ENCODE data around the gene MMP13. TPM values are rescaled to one million over a fixed set of nuclear protein-coding genes. Genes with fewer than 3 reads are reported as not detected.

The MMP13 gene
- total and polyA plus RNA-seq, 7 experiments from 2014 or later: not detected

- H3K4me3 Mint-ChIP-seq: no peak overlapping the region
- peaks cover 1 to 10% (median 6%) of the 10 kb centered on the region in 5 donors for H3K27me3 Mint-ChIP-seq
- H3K36me3 Mint-ChIP-seq: no peaks in the 10 kb centered on the region
- intact Hi-C loops (cut with micrococcal nuclease): no loop called here
- no peak for DNase-seq
- CTCF ChIA-PET: no interaction called here
- POLR2A ChIA-PET: no interaction called here
- Histone ChIP-seq H3K36me3 (ENCODE audit: control insufficient read depth in 2 of 3, insufficient read depth in 3 of 3, low read length in 3 of 3) (no peaks in the 10 kb centered on the region), H3K4me1 (ENCODE audit: control insufficient read depth in 2 of 2, insufficient read depth in 2 of 2, low read length in 2 of 2) (no peaks in the 10 kb centered on the region), H3K9me3 (ENCODE audit: control insufficient read depth in 2 of 3, low read length in 3 of 3) (no peaks in the 10 kb centered on the region), H3K27ac (ENCODE audit: low read depth, low read length) (no peak overlapping the region), H3K27me3 (ENCODE audit: control insufficient read depth in 2 of 2, insufficient read depth in 2 of 2, low read length in 2 of 2) (no peaks in the 10 kb centered on the region), H3K4me3 (ENCODE audit: low read length) (no peak overlapping the region)
- peaks cover 0 to under 1% (median 0%) of the 10 kb centered on the region in 11 donors for H3K9me3 Mint-ChIP-seq
- no peaks in the 10 kb centered on the region for H3K4me1 Mint-ChIP-seq
- H3K27ac Mint-ChIP-seq: no peak overlapping the region
- no peak for ATAC-seq
Observed at GRCh38 chr11:102930451-102930850, 25.1 kb downstream of the MMP13 start.

DNA sequence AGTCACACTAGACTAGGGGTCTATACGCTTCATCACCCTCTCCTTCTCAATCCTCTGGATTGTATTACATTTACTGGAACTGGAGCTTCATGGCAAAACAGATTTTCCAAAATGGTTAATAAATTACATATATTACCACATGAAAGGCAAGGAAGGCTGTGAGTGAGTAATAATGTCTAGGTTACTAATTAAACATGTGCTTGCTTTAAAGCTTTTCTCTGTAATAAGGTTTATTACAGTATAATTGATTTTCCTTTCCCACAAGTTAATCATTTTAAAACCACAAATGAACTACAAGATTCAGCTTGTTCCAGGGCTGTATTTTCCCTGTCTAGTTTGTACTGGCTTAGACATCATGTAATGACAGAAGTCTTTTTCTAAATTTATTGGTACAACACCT, 25.6 kb downstream of the MMP13 start:
- intact Hi-C loops (cut with micrococcal nuclease): no loop called here
- POLR2A ChIA-PET: no interaction called here

DNA sequence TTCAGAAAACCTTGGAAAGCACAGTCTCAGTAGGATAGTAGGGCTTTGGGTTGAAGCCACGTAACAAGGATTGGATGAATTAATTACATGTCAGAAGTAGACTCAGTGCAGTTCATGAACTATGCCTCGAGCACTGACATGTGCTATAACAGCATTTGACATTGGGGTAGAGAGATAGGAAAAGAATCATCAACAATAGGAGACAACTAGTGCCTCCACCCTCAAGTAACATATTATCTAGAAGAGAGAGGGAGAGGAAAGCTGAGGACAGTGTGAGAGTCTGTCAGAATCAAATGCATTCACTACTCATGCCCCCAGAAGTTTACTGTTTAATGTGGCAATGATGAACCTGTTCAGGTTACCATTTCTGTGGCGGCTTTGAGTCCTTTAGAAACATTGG, 26.4 kb downstream of the MMP13 start:
- Histone ChIP-seq H3K9me3 (ENCODE audit: control insufficient read depth in 2 of 3, low read length in 3 of 3) (no peaks in the 10 kb centered on the region), H3K27ac (ENCODE audit: low read depth, low read length) (no peak overlapping the region), H3K4me1 (ENCODE audit: control insufficient read depth in 2 of 2, insufficient read depth in 2 of 2, low read length in 2 of 2) (no peaks in the 10 kb centered on the region), H3K27me3 (ENCODE audit: control insufficient read depth in 2 of 2, insufficient read depth in 2 of 2, low read length in 2 of 2) (no peaks in the 10 kb centered on the region), H3K4me3 (ENCODE audit: low read length) (no peak overlapping the region), H3K36me3 (ENCODE audit: control insufficient read depth in 2 of 3, insufficient read depth in 3 of 3, low read length in 3 of 3) (no peaks in the 10 kb centered on the region)
- DNase-seq (no peak), ATAC-seq (no peak)
- intact Hi-C loops (cut with micrococcal nuclease): no loop called here
- ChIA-PET POLR2A (no interaction called here), CTCF (no interaction called here)
- H3K9me3 Mint-ChIP-seq: no peaks in the 10 kb centered on the region
- no peak overlapping the region for H3K4me3 Mint-ChIP-seq
- H3K27me3 Mint-ChIP-seq: peaks cover 0 to 11% (median 9%) of the 10 kb centered on the region in 5 donors
- no peaks in the 10 kb centered on the region for H3K4me1 Mint-ChIP-seq
- H3K27ac Mint-ChIP-seq: no peak overlapping the region
- H3K36me3 Mint-ChIP-seq: no peaks in the 10 kb centered on the region

More for the DNA sequence above, 25.6 kb downstream of the MMP13 start:
- Histone ChIP-seq H3K9me3 (ENCODE audit: control insufficient read depth in 2 of 3, low read length in 3 of 3) (no peaks in the 10 kb centered on the region), H3K4me1 (ENCODE audit: control insufficient read depth in 2 of 2, insufficient read depth in 2 of 2, low read length in 2 of 2) (no peaks in the 10 kb centered on the region), H3K36me3 (ENCODE audit: control insufficient read depth in 2 of 3, insufficient read depth in 3 of 3, low read length in 3 of 3) (no peaks in the 10 kb centered on the region), H3K27me3 (ENCODE audit: control insufficient read depth in 2 of 2, insufficient read depth in 2 of 2, low read length in 2 of 2) (no peaks in the 10 kb centered on the region), H3K4me3 (ENCODE audit: low read length) (no peak overlapping the region), H3K27ac (ENCODE audit: low read depth, low read length) (no peak overlapping the region)
- peaks cover 0 to 10% (median 6%) of the 10 kb centered on the region in 5 donors for H3K27me3 Mint-ChIP-seq
- CTCF ChIA-PET: no interaction called here
- no peaks in the 10 kb centered on the region for H3K4me1 Mint-ChIP-seq
- no peak overlapping the region for H3K4me3 Mint-ChIP-seq
- no peak overlapping the region for H3K27ac Mint-ChIP-seq
- DNase-seq (no peak), ATAC-seq (no peak)
- no peaks in the 10 kb centered on the region for H3K9me3 Mint-ChIP-seq
- H3K36me3 Mint-ChIP-seq: no peaks in the 10 kb centered on the region

DNA sequence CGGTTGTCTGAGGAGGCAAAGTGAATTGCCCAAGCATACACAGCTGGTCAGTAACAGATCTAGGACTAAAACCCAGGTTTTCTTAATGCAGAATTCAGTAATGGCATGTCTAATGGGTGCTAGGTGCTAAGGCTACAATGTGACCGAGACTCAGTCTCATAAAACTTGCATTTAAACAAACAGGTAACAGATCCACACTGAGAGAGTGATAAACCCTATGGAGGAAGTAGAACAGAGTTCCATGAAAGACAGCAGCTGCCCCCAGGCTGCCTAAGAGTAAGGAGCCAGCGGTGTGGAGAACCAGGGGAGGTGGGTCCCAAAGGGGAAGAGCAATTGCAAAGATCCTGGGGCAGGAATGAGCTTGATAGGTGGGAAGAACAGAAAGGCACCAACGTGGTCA, 27.3 kb downstream of the MMP13 start:
- Mint-ChIP-seq H3K4me3 (no peak overlapping the region), H3K27me3 (peaks cover 0 to 15% (median 9%) of the 10 kb centered on the region in 5 donors), H3K9me3 (no peaks in the 10 kb centered on the region), H3K4me1 (no peaks in the 10 kb centered on the region), H3K27ac (no peak overlapping the region), H3K36me3 (no peaks in the 10 kb centered on the region)
- H3K27ac ChIP-seq (ENCODE audit: low read depth, low read length): no peak overlapping the region
- CTCF ChIA-PET: no interaction called here
- H3K36me3 ChIP-seq (ENCODE audit: control insufficient read depth in 2 of 3, insufficient read depth in 3 of 3, low read length in 3 of 3): no peaks in the 10 kb centered on the region
- DNase-seq (no peak), ATAC-seq (no peak)
- no peaks in the 10 kb centered on the region for H3K27me3 ChIP-seq (ENCODE audit: control insufficient read depth in 2 of 2, insufficient read depth in 2 of 2, low read length in 2 of 2)
- H3K9me3 ChIP-seq (ENCODE audit: control insufficient read depth in 2 of 3, low read length in 3 of 3): no peaks in the 10 kb centered on the region
- H3K4me1 ChIP-seq (ENCODE audit: control insufficient read depth in 2 of 2, insufficient read depth in 2 of 2, low read length in 2 of 2): no peaks in the 10 kb centered on the region
- no peak overlapping the region for H3K4me3 ChIP-seq (ENCODE audit: low read length)
- intact Hi-C loops (cut with micrococcal nuclease): no loop called here
- POLR2A ChIA-PET: no interaction called here

DNA sequence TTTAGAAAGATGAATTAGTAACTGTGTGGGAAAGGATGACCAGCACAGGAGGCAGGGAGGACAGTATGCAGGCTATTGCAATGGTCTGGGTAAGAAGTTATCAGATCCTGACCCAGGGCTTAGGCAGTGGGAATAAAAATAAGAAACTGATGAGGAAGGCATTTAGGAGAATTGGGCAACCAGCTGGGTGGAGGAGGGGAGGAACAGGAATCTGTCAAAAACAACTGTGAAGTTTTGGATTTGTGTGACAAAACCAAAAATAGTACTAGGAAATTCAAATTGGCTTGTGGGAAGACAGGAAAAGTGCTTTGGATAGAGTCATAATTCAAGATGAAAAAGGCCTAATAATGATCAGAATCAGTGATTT, 27.9 kb downstream of the MMP13 start:
- ATAC-seq: no peak
- H3K4me1 ChIP-seq (ENCODE audit: control insufficient read depth in 2 of 2, insufficient read depth in 2 of 2, low read length in 2 of 2): no peaks in the 10 kb centered on the region
- intact Hi-C loops (cut with micrococcal nuclease): no loop called here
- H3K27me3 ChIP-seq (ENCODE audit: control insufficient read depth in 2 of 2, insufficient read depth in 2 of 2, low read length in 2 of 2): no peaks in the 10 kb centered on the region
- no peaks in the 10 kb centered on the region for H3K9me3 ChIP-seq (ENCODE audit: control insufficient read depth in 2 of 3, low read length in 3 of 3)
- CTCF ChIA-PET: no interaction called here
- Mint-ChIP-seq H3K27me3 (peaks cover 0 to 19% (median 10%) of the 10 kb centered on the region in 5 donors), H3K4me3 (no peak overlapping the region), H3K9me3 (no peaks in the 10 kb centered on the region), H3K4me1 (no peaks in the 10 kb centered on the region), H3K36me3 (no peaks in the 10 kb centered on the region), H3K27ac (no peak overlapping the region)
- POLR2A ChIA-PET: no interaction called here
- no peaks in the 10 kb centered on the region for H3K36me3 ChIP-seq (ENCODE audit: control insufficient read depth in 2 of 3, insufficient read depth in 3 of 3, low read length in 3 of 3)
- no peak for DNase-seq
- no peak overlapping the region for H3K4me3 ChIP-seq (ENCODE audit: low read length)
- no peak overlapping the region for H3K27ac ChIP-seq (ENCODE audit: low read depth, low read length)

- ATAC-seq (no peak), DNase-seq (no peak)
- H3K36me3 ChIP-seq (ENCODE audit: control insufficient read depth in 2 of 3, insufficient read depth in 3 of 3, low read length in 3 of 3): no peaks in the 10 kb centered on the region
- Mint-ChIP-seq H3K36me3 (no peaks in the 10 kb centered on the region), H3K27me3 (peaks cover 0 to 19% (median 10%) of the 10 kb centered on the region in 5 donors), H3K27ac (no peak overlapping the region), H3K4me1 (no peaks in the 10 kb centered on the region), H3K4me3 (no peak overlapping the region), H3K9me3 (no peaks in the 10 kb centered on the region)
- H3K4me1 ChIP-seq (ENCODE audit: control insufficient read depth in 2 of 2, insufficient read depth in 2 of 2, low read length in 2 of 2): no peaks in the 10 kb centered on the region
- POLR2A ChIA-PET: interaction anchor here (0.6 kb wide), 1 partner anchor 419 kb away, joined by 3 read pairs; no protein-coding TSS in a partner anchor
- H3K27ac ChIP-seq (ENCODE audit: low read depth, low read length): no peak overlapping the region
- no peak overlapping the region for H3K4me3 ChIP-seq (ENCODE audit: low read length)
- H3K9me3 ChIP-seq (ENCODE audit: control insufficient read depth in 2 of 3, low read length in 3 of 3): no peaks in the 10 kb centered on the region
- intact Hi-C loops (cut with micrococcal nuclease): no loop called here
- CTCF ChIA-PET: no interaction called here
- no peaks in the 10 kb centered on the region for H3K27me3 ChIP-seq (ENCODE audit: control insufficient read depth in 2 of 2, insufficient read depth in 2 of 2, low read length in 2 of 2)
Observed at GRCh38 chr11:102926961-102927623, 28.4 kb downstream of the MMP13 start.

- Mint-ChIP-seq H3K36me3 (no peaks in the 10 kb centered on the region), H3K27me3 (peaks cover 4 to 21% (median 10%) of the 10 kb centered on the region in 5 donors), H3K27ac (no peak overlapping the region), H3K4me1 (no peaks in the 10 kb centered on the region), H3K9me3 (no peaks in the 10 kb centered on the region), H3K4me3 (no peak overlapping the region)
- Histone ChIP-seq H3K27me3 (ENCODE audit: control insufficient read depth in 2 of 2, insufficient read depth in 2 of 2, low read length in 2 of 2) (no peaks in the 10 kb centered on the region), H3K9me3 (ENCODE audit: control insufficient read depth in 2 of 3, low read length in 3 of 3) (no peaks in the 10 kb centered on the region), H3K4me1 (ENCODE audit: control insufficient read depth in 2 of 2, insufficient read depth in 2 of 2, low read length in 2 of 2) (no peaks in the 10 kb centered on the region), H3K36me3 (ENCODE audit: control insufficient read depth in 2 of 3, insufficient read depth in 3 of 3, low read length in 3 of 3) (no peaks in the 10 kb centered on the region), H3K4me3 (ENCODE audit: low read length) (no peak overlapping the region), H3K27ac (ENCODE audit: low read depth, low read length) (no peak overlapping the region)
- no peak for ATAC-seq
- ChIA-PET CTCF (interaction anchor here (0.6 kb wide), 1 partner anchor 1086 kb away, joined by 3 read pairs; no protein-coding TSS in a partner anchor), POLR2A (interaction anchor here (0.6 kb wide), 1 partner anchor 419 kb away, joined by 3 read pairs; no protein-coding TSS in a partner anchor)
- DNase-seq: no peak
- intact Hi-C loops (cut with micrococcal nuclease): no loop called here
Observed at GRCh38 chr11:102926517-102926916, 29.0 kb downstream of the MMP13 start.
